Upper lobe of left lung (tissue), 4 donors: ENCODE data around the gene PRKCE.

Source experiments
- POLR2A ChIP-seq, 4 donors: fragments of 450-650 bp; IDR thresholded peaks; one replicate each; pipeline ENCODE4 v1.5.1; 2016 to 2017; ENCODE audit warnings: antibody characterized with exemption in 4 of 4, mild to moderate bottlenecking in 2 of 4
- TF ChIP-seq, protein P1 (sequence below), 6 experiments: fragments of 450-650 bp in 4 of 6; fragments of 200-600 bp in 2 of 6; sonication (generic) in 2 of 6; IDR thresholded peaks; one replicate each; pipeline ENCODE4 v1.5.1; 2016 to 2019; ENCODE audit warnings: antibody characterized with exemption in 6 of 6

DNA sequence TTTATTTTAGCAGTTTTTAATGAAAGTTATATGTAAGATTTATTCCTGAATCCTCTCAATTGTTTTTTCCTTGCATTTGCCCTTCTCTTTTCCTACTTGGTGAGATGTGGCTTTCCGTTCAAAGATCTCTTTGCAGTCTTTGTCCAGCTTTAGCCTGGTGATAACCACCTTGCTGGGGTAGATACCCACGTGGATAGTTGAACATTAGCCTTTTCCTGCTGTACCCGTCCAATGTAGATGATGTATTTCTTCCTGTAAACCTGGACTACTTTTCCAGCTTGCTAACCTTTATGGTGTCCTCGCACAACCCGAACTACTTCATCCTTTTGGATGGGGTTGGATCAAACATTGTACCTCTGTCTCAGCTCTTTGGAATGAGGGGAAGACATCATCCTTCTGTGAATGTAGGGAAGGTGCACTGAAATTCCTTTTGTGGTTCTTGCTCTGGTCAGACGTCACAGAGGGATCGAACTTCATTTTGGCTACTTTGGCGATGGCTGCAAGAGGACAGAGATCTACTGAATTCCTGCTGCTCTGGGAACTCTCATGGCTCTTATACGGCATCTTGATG, 352.5 kb downstream of the PRKCE start:
- TF ChIP-seq, protein P1, sequence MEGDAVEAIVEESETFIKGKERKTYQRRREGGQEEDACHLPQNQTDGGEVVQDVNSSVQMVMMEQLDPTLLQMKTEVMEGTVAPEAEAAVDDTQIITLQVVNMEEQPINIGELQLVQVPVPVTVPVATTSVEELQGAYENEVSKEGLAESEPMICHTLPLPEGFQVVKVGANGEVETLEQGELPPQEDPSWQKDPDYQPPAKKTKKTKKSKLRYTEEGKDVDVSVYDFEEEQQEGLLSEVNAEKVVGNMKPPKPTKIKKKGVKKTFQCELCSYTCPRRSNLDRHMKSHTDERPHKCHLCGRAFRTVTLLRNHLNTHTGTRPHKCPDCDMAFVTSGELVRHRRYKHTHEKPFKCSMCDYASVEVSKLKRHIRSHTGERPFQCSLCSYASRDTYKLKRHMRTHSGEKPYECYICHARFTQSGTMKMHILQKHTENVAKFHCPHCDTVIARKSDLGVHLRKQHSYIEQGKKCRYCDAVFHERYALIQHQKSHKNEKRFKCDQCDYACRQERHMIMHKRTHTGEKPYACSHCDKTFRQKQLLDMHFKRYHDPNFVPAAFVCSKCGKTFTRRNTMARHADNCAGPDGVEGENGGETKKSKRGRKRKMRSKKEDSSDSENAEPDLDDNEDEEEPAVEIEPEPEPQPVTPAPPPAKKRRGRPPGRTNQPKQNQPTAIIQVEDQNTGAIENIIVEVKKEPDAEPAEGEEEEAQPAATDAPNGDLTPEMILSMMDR (IDR thresholded peaks at IDR 0.05), result no peak
- TF ChIP-seq POLR2A (IDR thresholded peaks at IDR 0.05), result no peak
